ENCODE data around the gene EHHADH. TPM values are rescaled to one million over a fixed set of nuclear protein-coding genes. Genes with fewer than 3 reads are reported as not detected.
"Not testable (repeated sequence)": the region's sequence is repeated elsewhere in the genome, so short reads cannot be mapped to it uniquely, and the experiment has no call there.

Gene EHHADH
- total RNA-seq, 1 donor, result 4.3 TPM

DNA sequence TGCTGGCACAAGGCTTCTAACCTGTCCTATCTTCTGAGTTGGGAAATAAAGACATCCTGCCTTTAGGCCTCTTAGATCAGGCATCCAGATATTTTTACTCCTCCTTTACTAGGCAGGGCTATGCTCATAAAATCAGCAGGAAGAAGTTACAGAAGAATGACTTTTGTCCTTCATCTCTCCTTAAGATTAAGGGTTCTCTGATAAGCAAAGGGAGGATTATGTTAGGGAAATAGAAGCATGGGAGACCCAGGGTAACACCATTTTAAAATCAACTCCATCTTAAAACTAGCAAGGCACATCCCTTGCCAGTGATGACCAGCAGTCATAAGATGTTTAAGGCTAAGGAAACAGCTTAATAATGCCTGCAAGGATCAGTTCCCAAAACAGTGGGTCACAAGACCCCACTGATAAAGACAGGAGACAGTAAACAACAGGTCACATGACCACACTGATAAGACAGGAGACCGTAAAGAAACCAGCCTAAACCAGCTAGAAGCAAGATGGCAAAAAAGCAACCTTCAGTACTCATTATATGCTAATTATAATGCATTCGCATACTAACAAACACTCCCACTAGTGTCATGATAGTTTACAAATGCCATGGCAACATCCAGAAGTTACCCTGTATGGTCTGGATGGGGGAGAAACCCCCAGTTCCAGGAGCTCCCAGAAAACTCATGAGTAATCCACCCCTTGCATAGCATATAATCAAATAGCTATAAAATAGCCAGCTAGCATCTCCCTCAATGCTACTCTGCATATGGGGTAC, 14.5 kb upstream of the EHHADH start:
- no peak for DNase-seq (ENCODE audit: low read depth)
- TF ChIP-seq, protein P1, sequence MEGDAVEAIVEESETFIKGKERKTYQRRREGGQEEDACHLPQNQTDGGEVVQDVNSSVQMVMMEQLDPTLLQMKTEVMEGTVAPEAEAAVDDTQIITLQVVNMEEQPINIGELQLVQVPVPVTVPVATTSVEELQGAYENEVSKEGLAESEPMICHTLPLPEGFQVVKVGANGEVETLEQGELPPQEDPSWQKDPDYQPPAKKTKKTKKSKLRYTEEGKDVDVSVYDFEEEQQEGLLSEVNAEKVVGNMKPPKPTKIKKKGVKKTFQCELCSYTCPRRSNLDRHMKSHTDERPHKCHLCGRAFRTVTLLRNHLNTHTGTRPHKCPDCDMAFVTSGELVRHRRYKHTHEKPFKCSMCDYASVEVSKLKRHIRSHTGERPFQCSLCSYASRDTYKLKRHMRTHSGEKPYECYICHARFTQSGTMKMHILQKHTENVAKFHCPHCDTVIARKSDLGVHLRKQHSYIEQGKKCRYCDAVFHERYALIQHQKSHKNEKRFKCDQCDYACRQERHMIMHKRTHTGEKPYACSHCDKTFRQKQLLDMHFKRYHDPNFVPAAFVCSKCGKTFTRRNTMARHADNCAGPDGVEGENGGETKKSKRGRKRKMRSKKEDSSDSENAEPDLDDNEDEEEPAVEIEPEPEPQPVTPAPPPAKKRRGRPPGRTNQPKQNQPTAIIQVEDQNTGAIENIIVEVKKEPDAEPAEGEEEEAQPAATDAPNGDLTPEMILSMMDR (IDR thresholded peaks at IDR 0.05; ENCODE audit: insufficient read depth, low read length), result no peak
- H3K4me3 ChIP-seq (ENCODE audit: low read depth, low read length), result no peak overlapping the region

DNA sequence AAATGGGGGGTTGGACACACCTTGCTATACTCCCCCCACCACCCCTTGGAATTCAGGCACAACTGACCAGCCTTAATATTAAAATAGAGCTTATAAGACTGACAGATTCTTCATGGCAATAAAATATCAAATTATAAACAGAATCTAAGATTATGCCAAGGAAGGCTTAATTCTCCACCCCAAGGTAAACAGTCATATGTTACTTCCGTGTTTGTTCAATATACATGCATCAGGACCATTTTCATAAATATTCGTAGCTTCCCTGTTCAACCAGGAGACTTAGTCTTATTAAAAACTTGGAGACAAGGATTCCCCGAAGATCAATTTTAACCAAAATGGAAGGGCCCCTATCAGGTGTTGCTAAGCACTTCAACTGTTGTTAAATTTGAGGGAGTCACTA, 13.3 kb upstream of the EHHADH start:
- no peak for DNase-seq (ENCODE audit: low read depth)
- no peak overlapping the region for H3K4me3 ChIP-seq (ENCODE audit: low read depth, low read length)
- TF ChIP-seq, protein P1 (IDR thresholded peaks at IDR 0.05; ENCODE audit: insufficient read depth, low read length), result no peak

DNA sequence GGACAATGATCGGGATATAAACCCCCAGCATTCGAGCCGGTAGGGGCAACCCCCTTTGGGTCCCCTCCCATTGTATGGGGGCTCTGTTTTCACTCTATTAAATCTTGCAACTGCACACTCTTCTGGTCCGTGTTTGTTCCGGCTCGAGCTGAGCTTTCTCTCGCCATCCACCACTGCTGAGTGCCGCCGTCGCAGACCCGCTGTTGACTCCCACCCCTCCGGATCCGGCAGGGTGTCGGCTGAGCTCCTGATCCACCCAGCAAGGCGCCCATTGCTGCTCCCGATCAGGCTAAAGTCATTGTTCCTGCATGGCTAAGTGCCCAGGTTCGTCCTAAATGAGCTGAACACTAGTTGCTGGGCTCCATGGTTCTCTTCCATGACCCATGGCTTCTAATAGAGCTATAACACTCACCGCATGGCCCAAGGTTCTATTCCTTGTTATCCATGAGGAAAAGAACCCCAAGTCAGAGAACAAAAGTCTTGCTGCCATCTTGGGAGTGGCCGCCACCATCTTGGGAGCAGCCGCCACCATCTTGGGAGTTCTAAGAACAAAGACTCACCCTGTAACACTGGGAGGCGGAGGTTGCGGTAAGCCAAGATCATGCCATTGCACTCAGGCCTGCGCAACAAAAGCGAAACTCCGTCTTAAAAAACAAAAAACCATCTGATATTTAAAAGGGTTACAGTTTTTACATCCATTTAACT, 11.2 kb upstream of the EHHADH start:
- no peak overlapping the region for H3K4me3 ChIP-seq (ENCODE audit: low read depth, low read length)
- no peak for DNase-seq (ENCODE audit: low read depth)
- TF ChIP-seq, protein P1 (IDR thresholded peaks at IDR 0.05; ENCODE audit: insufficient read depth, low read length), result no peak

DNA sequence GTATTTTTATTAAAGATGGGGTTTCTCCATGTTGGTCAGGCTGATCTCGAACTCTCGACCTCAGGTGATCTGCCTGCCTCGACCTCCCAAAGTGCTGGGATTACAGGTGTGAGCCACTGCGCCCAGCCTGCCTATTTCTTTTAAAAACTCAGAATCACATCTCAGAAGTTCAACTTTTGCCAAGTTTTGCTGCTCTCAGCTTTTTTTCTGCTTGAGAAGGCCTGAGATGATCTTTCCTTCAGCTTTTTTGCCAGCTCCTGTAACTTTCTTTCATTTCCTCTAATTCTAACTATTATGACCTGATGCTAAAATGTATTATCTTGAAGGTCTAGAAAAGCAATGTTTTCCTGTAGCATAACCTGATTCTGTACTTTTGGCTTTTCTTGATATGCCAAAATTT, 9.6 kb upstream of the EHHADH start:
- DNase-seq (ENCODE audit: low read depth), result no peak
- no peak overlapping the region for H3K4me3 ChIP-seq (ENCODE audit: low read depth, low read length)
- TF ChIP-seq, protein P1 (IDR thresholded peaks at IDR 0.05; ENCODE audit: insufficient read depth, low read length), result no peak

DNA sequence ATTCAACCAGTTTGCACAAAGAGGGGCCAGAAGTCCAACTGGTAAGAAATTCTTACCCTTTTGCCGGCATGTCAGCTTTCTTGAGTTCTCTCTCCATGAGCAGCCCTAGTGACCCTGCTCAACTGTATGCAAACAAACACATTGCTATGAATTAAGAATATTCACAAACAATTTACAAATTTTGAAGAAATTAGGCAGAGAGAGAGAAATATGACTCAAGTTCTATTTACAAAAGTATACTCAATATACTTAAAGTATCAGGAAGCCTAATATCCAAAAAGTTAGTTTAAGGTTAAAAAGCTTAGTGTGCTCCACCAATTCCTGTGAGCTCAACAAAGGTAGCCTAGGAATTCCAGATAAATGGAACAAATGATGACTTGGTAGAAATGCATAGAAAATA, 3.5 kb upstream of the EHHADH start:
- TF ChIP-seq, protein P1 (IDR thresholded peaks at IDR 0.05; ENCODE audit: insufficient read depth, low read length), result no peak
- DNase-seq (ENCODE audit: low read depth), result no peak
- no peak overlapping the region for H3K4me3 ChIP-seq (ENCODE audit: low read depth, low read length)

DNA sequence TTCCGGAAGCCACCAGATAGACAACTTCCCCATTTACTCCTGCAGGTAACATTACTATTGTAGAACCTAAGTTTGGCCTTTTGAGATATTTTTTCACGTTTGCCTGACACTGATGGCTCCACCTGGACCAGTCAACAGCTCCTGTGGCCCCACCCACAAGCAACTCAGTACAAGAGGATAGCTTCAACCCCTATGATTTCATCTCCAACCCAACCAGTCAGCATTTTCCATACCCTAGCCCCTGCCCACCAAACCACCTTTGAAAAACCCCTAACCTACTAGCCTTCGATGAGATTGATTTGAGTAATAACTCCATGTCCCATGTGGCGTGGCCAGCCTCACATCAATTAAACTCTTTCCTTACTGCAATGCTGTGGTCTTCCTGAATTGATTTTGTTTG, 950 bp upstream of the EHHADH start:
- no peak for DNase-seq (ENCODE audit: low read depth)
- TF ChIP-seq, protein P1 (IDR thresholded peaks at IDR 0.05; ENCODE audit: insufficient read depth, low read length), result no peak

DNA sequence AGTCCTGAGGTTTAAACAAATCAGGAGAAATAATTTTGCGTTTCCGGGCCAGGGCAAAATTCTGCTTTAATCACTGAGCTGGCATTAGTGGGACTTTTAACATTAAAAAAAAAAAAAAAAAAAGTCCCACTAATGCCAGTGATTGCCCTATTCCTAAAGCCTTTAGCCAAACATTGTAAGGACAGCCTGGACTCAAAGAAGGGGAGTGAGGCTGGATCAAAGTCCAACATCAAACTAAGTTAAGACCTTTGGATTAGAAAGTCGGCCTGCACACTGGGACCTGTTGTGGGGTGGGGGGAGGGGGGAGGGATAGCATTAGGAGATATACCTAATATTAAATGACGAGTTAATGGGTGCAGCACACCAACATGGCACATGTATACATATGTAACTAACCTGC, 716 bp downstream of the EHHADH start:
- H3K4me3 ChIP-seq (ENCODE audit: low read depth, low read length); DNase-seq (ENCODE audit: low read depth): not testable (repeated sequence)

More for the DNA sequence above, 950 bp upstream of the EHHADH start:
- H3K4me3 ChIP-seq (ENCODE audit: low read depth, low read length), result no peak overlapping the region
